ENCODE measurements around the gene NUDCD2.
"Not testable (repeated sequence)": the region's sequence is repeated elsewhere in the genome, so short reads cannot be mapped to it uniquely, and the experiment has no call there.

NUDCD2 gene

DNA sequence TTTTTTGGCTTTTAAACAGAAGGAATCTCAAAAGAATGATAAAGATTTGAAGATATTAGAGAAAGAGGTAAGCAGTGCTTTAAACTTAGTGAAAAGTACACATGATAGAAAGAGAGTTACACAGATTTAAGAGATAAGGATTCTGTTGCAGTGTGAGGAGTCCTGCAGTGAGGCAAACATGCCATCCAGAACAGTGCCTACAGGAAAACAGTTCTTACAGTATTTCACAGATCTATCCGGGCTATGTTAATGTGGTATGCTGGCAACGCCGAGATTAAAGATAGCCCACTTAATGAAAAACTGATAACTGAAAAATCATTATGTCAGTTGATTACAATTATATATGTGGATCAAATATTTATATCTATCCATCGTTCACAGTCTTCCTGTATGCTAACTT, 7.8 kb upstream of the NUDCD2 start:
- no peak for DNase-seq (ENCODE audit: low spot score)

- no peak for DNase-seq (ENCODE audit: low spot score)
Measured at GRCh38 chr5:163463063-163463435, 3.1 kb upstream of the NUDCD2 start.

- no peak for DNase-seq (ENCODE audit: low spot score)
Measured at GRCh38 chr5:163460562-163461171, 765 bp upstream of the NUDCD2 start, which contains the start of gene HMMR. Gene HMMR, plus strand, starts transcription at chr5:163460632. Its CDS starts 61 bp downstream, at chr5:163460693.

DNA sequence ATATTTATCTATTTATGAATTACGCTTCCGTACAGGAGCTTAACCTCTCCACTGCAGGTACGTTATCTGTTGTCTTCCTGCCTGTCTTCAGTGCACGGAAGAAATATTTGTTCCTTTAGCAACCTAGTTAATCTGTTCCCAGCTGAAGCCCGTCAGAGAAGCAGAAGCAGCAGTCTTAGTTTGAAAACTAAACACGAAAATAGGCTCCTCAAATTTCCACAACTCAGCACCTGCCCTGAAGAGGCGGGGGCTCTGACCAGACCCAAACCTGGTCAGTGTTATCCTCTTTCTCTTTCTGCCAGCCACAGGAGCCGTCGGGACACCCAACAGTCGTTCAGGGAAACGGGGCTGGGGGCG, 462 bp downstream of the NUDCD2 start:
- DNase-seq (ENCODE audit: low spot score), result no peak

- no peak for DNase-seq (ENCODE audit: low spot score)
Measured at GRCh38 chr5:163458778-163459385, 1.0 kb downstream of the NUDCD2 start.

GRCh38 chr5:163456840-163457239, 3.1 kb downstream of the NUDCD2 start:
- DNase-seq (ENCODE audit: low spot score), result no peak

- DNase-seq (ENCODE audit: low spot score), result no peak
Measured at GRCh38 chr5:163456029-163456589, 3.8 kb downstream of the NUDCD2 start.

- not testable (repeated sequence) for DNase-seq (ENCODE audit: low spot score)
Measured at GRCh38 chr5:163455406-163455805, 4.5 kb downstream of the NUDCD2 start.

DNA sequence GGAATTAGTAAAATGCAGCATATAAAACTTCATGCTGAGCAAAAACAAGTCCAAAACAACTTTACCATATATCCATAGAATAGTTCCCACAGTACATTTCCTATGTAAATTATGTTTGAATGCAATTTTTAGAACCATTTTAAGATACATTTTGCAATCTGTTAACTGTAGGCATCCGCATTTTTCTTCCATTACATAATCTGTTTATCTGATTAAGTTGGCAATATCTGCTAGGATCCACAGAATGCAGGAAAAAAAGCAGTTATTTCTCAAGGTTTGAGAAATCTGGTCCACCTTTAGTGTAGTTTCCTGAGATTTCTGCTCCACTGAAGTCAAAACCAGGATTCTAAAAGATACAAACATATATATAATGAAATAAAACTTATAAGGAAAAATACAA, 6.2 kb downstream of the NUDCD2 start:
- DNase-seq (ENCODE audit: low spot score), result no peak

DNA sequence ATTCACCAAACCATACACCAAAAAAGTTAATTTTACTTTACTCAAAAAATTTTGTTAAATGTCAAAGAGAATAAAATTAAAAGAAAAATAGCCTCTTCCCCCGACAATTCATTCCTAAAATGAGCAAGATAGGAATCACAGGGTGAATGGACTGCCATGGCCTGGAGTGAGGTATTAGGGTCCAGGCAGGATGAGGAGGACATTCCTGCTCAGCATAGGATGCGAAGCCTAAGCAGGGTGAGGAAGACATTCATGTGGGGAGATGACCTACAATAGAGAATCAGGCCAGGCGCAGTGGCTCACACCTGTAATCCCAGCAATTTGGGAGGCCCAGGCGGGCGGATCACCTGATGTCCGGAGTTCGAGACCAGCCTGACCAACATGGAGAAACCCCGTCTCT, 8.4 kb downstream of the NUDCD2 start:
- DNase-seq (ENCODE audit: low spot score), result no peak

DNA sequence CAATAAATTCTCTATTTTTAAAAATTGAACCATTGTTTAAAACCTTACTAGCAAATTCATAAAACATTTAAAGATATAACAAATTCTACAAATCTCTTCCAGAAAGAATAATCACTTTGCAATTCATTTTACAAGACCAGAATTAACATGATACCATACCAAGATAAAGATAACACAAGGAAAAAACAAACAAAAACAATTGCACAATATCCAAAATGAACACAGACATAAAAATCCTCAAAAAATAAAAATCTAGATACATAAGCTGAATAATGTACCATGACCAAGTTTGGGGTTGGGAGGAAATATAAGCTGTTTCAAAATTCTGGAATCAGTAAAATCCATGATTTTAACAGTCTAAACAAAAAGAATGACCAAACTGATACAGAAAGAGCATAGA, 11.4 kb downstream of the NUDCD2 start:
- DNase-seq (ENCODE audit: low spot score), result no peak

DNA sequence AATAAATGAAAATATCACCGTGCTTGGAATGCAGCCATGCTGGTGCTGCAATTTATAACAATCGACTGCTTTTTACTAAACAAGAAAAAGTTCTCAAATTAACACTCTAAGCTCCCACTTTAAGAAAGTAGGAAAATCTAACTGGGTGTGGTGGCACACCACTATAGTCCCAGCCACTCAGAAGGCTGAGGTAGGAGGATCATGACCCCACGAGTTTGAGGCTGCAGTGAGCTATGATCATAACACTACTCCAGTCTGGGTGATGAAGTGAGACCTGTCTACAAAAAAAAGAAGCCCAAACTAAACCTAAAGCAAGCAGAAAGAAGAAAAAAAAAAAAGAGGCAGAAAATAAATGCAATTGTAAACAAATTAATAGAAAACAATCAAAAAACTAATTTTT, 12.0 kb downstream of the NUDCD2 start:
- DNase-seq (ENCODE audit: low spot score), result no peak

- no peak for DNase-seq (ENCODE audit: low spot score)
Measured at GRCh38 chr5:163447191-163447590, 12.7 kb downstream of the NUDCD2 start.

DNA sequence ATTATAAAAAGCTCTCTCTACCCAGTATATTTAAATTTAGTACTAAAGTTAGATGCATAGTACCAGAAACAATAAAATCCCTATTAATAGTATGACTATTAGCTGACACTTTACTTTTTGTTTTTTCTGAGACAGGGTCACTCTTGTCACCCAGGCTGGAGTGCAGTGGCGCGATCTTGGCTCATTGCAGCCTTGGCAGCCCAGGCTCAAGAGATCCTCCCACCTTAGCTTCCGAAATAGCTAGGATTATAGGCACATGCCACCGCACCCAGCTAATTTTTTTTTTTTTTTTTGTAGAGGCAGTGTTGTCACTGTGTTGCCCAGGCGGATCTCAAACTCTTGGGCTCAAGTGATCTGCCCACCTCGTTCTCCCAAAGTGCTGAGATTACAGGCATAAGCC, 14.6 kb downstream of the NUDCD2 start:
- no peak for DNase-seq (ENCODE audit: low spot score)

- no peak for DNase-seq (ENCODE audit: low spot score)
Measured at GRCh38 chr5:163444526-163444925, 15.4 kb downstream of the NUDCD2 start.

DNA sequence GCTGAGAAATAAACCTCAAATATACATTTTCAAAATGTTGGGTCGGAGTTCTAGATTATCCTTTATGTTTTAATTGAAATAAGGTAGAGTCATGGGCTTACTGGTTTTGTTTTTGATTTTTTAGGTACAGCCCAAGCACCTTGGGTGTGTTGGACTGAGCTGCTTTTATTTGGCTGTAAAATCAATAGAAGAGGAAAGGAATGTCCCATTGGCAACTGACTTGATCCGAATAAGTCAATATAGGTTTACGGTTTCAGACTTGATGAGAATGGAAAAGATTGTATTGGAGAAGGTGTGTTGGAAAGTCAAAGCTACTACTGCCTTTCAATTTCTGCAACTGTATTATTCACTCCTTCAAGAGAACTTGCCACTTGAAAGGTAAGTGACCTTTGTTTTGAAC, 18.9 kb downstream of the NUDCD2 start:
- DNase-seq (ENCODE audit: low spot score), result no peak

DNA sequence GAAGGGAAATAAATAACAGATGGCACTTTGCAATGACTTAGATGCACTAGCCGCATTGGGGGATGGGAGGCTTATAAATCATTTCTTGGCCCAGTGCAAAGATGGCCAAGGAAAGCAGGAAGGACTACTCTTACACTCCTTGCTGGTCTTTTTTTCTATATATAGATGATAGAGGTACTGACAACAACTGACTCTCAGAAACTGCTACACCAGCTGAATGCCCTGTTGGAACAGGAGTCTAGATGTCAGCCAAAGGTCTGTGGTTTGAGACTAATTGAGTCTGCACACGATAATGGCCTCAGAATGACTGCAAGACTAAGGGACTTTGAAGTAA, 20.8 kb downstream of the NUDCD2 start:
- no peak for DNase-seq (ENCODE audit: low spot score)

- DNase-seq (ENCODE audit: low spot score), result peak; percentile 95
Measured at GRCh38 chr5:163437309-163438182, 22.4 kb downstream of the NUDCD2 start, which contains the start of gene CCNG1. Gene CCNG1, plus strand, starts transcription at chr5:163437595. Its CDS starts 1,662 bp downstream, at chr5:163439257.

- no peak for DNase-seq (ENCODE audit: low spot score)
Measured at GRCh38 chr5:163437011-163437308, 22.9 kb downstream of the NUDCD2 start.

DNA sequence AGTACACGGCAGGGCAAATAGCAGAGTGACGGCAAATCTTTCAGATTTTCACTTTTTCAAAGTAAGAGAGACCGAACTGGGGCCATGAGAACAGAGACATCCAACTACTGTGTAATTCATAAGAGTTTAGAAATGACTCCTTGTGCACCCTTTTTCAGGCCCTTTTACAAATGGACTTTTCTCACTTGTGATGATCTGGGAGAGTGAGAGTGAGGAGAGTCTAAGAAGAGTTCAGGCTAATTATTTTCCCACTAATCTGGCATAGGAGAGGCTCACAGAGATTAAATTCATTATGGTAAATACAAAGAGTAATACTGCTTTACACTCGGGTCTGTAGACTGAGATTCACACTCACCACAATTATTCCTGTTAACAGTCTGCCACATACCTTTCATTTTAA, 23.4 kb downstream of the NUDCD2 start:
- DNase-seq (ENCODE audit: low spot score), result no peak

- DNase-seq (ENCODE audit: low spot score), result no peak
Measured at GRCh38 chr5:163434401-163434866, 25.5 kb downstream of the NUDCD2 start.

- no peak for DNase-seq (ENCODE audit: low spot score)
Measured at GRCh38 chr5:163433271-163433670, 26.6 kb downstream of the NUDCD2 start.

DNA sequence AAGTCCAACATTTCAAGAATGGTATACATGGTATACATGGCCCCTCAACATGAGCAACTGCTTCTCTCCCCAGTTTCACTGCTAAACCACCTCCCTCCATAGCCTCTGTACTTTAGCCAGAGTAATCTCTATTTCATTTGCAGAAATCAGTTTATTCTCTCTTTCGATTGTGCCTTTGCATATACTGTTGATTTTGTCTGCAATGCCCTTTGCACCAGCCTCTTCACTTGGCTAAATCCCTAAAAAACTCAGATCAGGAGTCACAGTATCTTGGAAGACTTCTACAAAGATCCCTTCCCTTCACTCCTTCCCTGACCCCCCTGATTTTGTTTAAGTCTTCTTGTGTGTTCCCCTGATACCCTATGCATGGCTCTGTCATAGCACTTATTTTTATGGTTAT, 27.4 kb downstream of the NUDCD2 start:
- DNase-seq (ENCODE audit: low spot score), result no peak
